ENCODE measurements around the gene RAB7A. TPM values are rescaled to one million over a fixed set of nuclear protein-coding genes. Genes with fewer than 3 reads are reported as not detected.
A peak's percentile ranks its signal among the peaks of the same experiment; 100 is the strongest.

Gene RAB7A
- total RNA-seq = 100 to 1,000 TPM in 1 of 4 donors, 10 to 100 TPM in 3; 81.0 to 116 (median 87.0) TPM

DNA sequence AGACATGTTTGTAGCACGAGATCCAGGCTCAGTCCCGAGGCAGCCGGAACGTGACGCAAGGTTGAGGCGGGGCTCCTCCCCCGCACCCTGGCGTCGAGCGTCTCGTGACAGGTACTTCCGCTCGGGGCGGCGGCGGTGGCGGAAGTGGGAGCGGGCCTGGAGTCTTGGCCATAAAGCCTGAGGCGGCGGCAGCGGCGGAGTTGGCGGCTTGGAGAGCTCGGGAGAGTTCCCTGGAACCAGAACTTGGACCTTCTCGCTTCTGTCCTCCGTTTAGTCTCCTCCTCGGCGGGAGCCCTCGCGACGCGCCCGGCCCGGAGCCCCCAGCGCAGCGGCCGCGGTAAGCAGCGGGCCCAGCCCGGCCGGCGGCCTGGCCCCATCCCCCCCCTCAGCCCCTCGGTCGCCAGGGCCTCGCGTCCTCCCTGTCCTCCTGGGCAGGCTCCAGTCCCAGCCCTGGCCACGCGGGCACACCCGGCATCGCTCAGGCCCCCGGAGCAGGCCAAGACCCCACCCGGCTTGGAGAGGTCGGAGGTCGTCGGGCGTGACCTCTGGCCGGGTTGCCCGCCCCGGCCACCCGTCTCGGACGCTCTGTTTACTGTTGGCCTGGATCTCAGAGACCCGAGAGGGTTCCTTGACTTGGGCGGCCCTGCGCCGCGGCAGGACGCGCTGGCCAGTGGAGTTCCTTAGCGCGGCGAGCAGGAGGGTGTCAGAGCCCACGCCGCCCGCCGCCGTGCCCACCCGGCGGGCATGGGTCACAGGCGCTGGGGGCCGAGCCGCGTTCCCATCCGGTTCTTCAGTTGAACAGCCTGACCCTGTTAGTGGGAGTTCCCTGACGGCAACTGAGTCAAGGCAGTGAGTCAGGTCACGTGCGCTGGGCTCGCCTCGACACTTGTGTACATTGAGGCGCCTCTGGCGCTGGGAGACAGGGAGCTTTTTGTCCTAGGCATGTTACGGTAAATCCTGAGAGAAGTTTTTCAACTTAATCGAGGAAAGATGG is at the start of gene RAB7A:
Gene RAB7A, plus strand, starts transcription at position 161 of the 994 bp plus-strand sequence. CDS start 69,185 bp downstream, outside the sequence.
- Histone ChIP-seq H3K27me3 (no peaks in the 10 kb centered on the region), H3K4me1 (peaks cover 36 to 51% (median 48%) of the 10 kb centered on the region in 4 donors), H3K4me3 (peak within 1 kb of the TSS; percentile 88 to 100 (median 97)), H3K36me3 (no peaks in the 10 kb centered on the region), H3K27ac (replicated peaks in 1 of 4) (peak within 1 kb of the TSS; percentile 98 to 99 (median 99)), H3K9me3 (no peaks in the 10 kb centered on the region)
- intact Hi-C loops (cut with DNase I) = loop anchor here (2.0 to 5.0 kb wide), 2 partner anchors 46 to 71 kb away; no protein-coding TSS in a partner anchor
- DNase-seq (ENCODE audit: extremely low spot score) = peak; percentile 99
- TF ChIP-seq, protein P1, sequence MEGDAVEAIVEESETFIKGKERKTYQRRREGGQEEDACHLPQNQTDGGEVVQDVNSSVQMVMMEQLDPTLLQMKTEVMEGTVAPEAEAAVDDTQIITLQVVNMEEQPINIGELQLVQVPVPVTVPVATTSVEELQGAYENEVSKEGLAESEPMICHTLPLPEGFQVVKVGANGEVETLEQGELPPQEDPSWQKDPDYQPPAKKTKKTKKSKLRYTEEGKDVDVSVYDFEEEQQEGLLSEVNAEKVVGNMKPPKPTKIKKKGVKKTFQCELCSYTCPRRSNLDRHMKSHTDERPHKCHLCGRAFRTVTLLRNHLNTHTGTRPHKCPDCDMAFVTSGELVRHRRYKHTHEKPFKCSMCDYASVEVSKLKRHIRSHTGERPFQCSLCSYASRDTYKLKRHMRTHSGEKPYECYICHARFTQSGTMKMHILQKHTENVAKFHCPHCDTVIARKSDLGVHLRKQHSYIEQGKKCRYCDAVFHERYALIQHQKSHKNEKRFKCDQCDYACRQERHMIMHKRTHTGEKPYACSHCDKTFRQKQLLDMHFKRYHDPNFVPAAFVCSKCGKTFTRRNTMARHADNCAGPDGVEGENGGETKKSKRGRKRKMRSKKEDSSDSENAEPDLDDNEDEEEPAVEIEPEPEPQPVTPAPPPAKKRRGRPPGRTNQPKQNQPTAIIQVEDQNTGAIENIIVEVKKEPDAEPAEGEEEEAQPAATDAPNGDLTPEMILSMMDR (IDR thresholded peaks at IDR 0.05) = peak in 1 of 3 experiments; percentile 34
- TF ChIP-seq POLR2AphosphoS5 (IDR thresholded peaks at IDR 0.05) = peak; percentile 99 to 100
- TF ChIP-seq EP300 (IDR thresholded peaks at IDR 0.05) = peak; percentile 33
- peak; percentile 97 for TF ChIP-seq POLR2A (IDR thresholded peaks at IDR 0.05; ENCODE audit: low read depth)
- WGBS = under 1% methylated on average over 43 of the region's 93 CpGs

DNA sequence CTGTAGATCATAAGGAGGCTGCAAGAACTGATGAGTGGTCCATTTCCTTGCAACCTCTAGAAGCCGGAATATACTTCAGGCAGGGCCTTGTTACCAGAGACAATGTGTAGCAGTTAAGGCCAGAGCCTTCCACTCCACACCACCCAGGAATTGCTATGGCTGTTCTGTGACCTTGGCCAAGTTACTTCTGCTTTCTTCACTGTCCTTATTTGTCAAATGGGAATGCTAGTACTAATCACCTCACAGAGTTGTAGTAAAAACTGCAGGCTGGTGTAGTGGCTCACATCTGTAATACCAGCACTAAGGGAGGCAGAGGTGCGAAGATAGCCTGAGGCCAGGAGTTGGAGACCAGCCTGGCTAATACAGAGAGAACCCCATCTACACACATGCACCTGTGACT is 46.6 kb upstream of the RAB7A start:
- TF ChIP-seq EP300 (IDR thresholded peaks at IDR 0.05) (no peak), POLR2AphosphoS5 (IDR thresholded peaks at IDR 0.05) (no peak), POLR2A (IDR thresholded peaks at IDR 0.05; ENCODE audit: low read depth) (no peak)
- TF ChIP-seq, protein P1 (IDR thresholded peaks at IDR 0.05) = no peak
- H3K27me3 ChIP-seq = no peaks in the 10 kb centered on the region
- no peak for DNase-seq (ENCODE audit: extremely low spot score)
- no peaks in the 10 kb centered on the region for H3K36me3 ChIP-seq
- no peak overlapping the region for H3K4me3 ChIP-seq
- peak overlapping the region in 1 of 4 donors; percentile 97 for H3K27ac ChIP-seq (replicated peaks in 1 of 4)
- H3K4me1 ChIP-seq = peaks cover 10 to 18% (median 16%) of the 10 kb centered on the region in 4 donors
- WGBS = 98% methylated on average over 2 of the region's 2 CpGs
- no peaks in the 10 kb centered on the region for H3K9me3 ChIP-seq
- intact Hi-C loops (cut with DNase I) = no loop called here

DNA sequence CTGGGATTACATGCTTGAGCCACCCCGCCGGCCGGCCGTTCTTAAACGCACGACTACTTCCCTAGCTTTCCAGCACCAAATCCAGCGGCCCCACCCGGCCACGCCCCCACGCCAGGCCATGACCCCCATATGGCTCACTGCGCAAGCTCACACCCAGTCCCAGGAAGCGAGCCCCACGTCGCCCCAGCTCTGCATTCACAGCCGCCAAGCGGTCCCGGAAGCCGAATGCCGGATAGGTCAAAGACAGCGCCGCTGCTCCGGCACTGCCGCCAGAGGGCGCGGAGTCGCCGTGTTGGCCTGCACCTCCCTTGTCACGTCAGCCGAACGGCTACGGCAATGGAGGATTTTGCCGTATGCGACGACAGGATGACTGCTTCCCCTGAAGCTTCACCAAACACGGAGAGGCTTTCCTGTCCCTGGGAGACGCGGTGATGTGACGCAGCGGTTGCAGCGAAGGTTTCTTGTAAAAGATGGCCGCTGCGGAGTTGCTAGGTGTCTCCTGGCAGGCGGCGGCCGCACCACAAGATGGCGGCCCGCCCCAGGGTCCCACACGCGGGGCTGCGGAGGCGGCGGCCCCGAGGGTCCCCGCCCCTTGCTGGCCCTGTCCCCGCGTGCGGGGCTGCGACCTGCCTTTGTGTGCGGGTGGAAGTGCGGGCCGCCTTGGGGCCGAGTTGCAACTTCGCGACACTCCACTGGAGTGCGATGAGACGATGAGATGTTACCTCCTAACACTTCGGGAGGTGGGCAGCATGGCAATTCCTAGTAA is 45.2 kb upstream of the RAB7A start:
- peak; percentile 97 for TF ChIP-seq POLR2AphosphoS5 (IDR thresholded peaks at IDR 0.05)
- TF ChIP-seq EP300 (IDR thresholded peaks at IDR 0.05) = no peak
- TF ChIP-seq, protein P1 (IDR thresholded peaks at IDR 0.05) = peak; percentile 92 to 97 (median 97)
- peak; percentile 67 for TF ChIP-seq POLR2A (IDR thresholded peaks at IDR 0.05; ENCODE audit: low read depth)
- H3K27me3 ChIP-seq = no peaks in the 10 kb centered on the region
- 0% methylated on average over 3 of the region's 67 CpGs for WGBS
- peak; percentile 100 for DNase-seq (ENCODE audit: extremely low spot score)
- no peaks in the 10 kb centered on the region for H3K9me3 ChIP-seq
- H3K4me3 ChIP-seq = peak overlapping the region; percentile 72 to 86 (median 74)
- intact Hi-C loops (cut with DNase I) = loop anchor here (1.0 to 2.0 kb wide), 3 partner anchors 30 to 114 kb away; partner anchors contain the start of genes RAB7A and RPN1
- no peaks in the 10 kb centered on the region for H3K36me3 ChIP-seq
- peaks cover 10 to 18% (median 16%) of the 10 kb centered on the region in 4 donors for H3K4me1 ChIP-seq
- peak overlapping the region; percentile 94 to 97 (median 96) for H3K27ac ChIP-seq (replicated peaks in 1 of 4)

DNA sequence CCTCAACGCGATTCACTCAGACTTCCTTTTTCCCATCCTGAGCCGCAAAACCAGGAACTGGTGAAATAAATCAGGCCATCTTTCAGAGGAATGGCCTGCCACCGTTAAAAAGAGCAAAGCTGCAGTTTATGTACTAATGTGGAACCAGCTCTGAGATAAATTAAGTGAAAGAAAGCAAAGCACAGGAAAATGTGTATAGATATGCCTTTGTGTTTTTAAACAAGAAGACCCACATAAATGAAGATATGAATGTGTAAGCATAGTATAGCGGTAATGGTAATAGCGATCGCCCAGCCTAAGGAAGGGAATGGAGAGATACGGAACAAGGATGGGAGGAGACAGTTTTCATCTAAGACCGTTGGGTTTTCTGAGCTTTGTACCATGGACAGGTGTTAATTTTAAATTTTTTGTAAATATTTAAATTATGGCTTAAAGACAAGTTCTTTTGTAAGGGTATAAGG is 44.6 kb upstream of the RAB7A start:
- TF ChIP-seq EP300 (IDR thresholded peaks at IDR 0.05) = no peak
- TF ChIP-seq, protein P1 (IDR thresholded peaks at IDR 0.05) = no peak
- TF ChIP-seq POLR2A (IDR thresholded peaks at IDR 0.05; ENCODE audit: low read depth) = no peak
- TF ChIP-seq POLR2AphosphoS5 (IDR thresholded peaks at IDR 0.05) = no peak
- peak overlapping the region; percentile 72 to 86 (median 74) for H3K4me3 ChIP-seq

More for the DNA sequence above, 44.6 kb upstream of the RAB7A start:
- H3K27ac ChIP-seq (replicated peaks in 1 of 4) = peak overlapping the region; percentile 94 to 97 (median 96)
- 40% methylated on average over 9 of the region's 9 CpGs for WGBS
- no peaks in the 10 kb centered on the region for H3K9me3 ChIP-seq
- no peaks in the 10 kb centered on the region for H3K36me3 ChIP-seq
- DNase-seq (ENCODE audit: extremely low spot score) = no peak
- H3K4me1 ChIP-seq = peaks cover 10 to 18% (median 16%) of the 10 kb centered on the region in 4 donors
- H3K27me3 ChIP-seq = no peaks in the 10 kb centered on the region
- intact Hi-C loops (cut with DNase I) = loop anchor here (2.0 kb wide), 2 partner anchors 45 to 113 kb away; partner anchors contain the start of gene RAB7A
